ENCODE data around the gene LTBP1.

Gene LTBP1

DNA sequence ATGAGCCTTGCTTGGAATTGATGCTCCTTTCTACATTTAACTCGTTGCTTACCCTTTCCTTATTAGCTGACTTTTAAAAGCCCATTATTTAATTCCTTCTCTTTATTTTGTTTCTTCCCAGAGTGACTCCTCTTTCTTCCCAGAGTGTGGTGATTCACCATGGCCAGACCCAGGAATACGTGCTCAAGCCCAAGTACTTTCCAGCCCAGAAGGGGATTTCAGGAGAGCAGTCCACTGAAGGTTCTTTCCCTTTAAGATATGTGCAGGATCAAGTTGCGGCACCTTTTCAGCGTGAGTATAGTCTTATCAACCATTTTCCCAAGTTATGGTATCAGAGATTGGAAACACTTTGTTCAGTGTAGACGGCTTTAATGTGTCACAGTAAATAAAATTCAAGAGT is 163.7 kb downstream of the LTBP1 start:
- no peak for DNase-seq (ENCODE audit: low read depth)
- in situ Hi-C loops (cut with HindIII; ENCODE audit: low sequenced_read_pairs): no loop called here
- H3K4me3 ChIP-seq (ENCODE audit: low read depth, low read length): no peak overlapping the region
- TF ChIP-seq, protein P1, sequence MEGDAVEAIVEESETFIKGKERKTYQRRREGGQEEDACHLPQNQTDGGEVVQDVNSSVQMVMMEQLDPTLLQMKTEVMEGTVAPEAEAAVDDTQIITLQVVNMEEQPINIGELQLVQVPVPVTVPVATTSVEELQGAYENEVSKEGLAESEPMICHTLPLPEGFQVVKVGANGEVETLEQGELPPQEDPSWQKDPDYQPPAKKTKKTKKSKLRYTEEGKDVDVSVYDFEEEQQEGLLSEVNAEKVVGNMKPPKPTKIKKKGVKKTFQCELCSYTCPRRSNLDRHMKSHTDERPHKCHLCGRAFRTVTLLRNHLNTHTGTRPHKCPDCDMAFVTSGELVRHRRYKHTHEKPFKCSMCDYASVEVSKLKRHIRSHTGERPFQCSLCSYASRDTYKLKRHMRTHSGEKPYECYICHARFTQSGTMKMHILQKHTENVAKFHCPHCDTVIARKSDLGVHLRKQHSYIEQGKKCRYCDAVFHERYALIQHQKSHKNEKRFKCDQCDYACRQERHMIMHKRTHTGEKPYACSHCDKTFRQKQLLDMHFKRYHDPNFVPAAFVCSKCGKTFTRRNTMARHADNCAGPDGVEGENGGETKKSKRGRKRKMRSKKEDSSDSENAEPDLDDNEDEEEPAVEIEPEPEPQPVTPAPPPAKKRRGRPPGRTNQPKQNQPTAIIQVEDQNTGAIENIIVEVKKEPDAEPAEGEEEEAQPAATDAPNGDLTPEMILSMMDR (IDR thresholded peaks at IDR 0.05; ENCODE audit: low read depth, low read length, missing control alignments): no peak

DNA sequence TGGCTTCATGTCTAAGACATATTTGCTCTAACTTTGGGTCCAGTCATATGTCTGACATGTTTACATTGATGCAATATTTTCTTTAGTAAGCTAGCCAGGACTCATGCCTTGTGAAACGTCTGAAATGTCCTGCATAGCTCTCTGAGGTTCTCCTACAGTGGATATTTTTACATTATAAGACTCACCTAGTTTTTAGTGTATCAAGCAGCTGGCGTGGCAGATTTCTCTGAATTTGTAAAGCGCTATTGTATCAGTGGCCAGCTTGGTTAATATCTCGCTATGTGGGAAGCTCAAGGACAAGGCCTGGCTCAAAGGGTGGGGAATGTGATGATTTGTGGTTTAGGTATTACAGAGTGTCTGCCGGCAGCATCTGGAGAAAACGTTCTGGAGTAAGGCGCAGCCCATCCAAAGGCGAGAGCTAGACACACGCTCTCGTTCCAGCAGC is 164.3 kb downstream of the LTBP1 start:
- no peak for DNase-seq (ENCODE audit: low read depth)
- H3K4me3 ChIP-seq (ENCODE audit: low read depth, low read length): no peak overlapping the region
- TF ChIP-seq, protein P1 (IDR thresholded peaks at IDR 0.05; ENCODE audit: low read depth, low read length, missing control alignments): no peak
- in situ Hi-C loops (cut with HindIII; ENCODE audit: low sequenced_read_pairs): no loop called here

- no peak for DNase-seq (ENCODE audit: low read depth)
- TF ChIP-seq, protein P1 (IDR thresholded peaks at IDR 0.05; ENCODE audit: low read depth, low read length, missing control alignments): no peak
- in situ Hi-C loops (cut with HindIII; ENCODE audit: low sequenced_read_pairs): no loop called here
Measured at GRCh38 chr2:33115196-33115595, 168.4 kb downstream of the LTBP1 start.

DNA sequence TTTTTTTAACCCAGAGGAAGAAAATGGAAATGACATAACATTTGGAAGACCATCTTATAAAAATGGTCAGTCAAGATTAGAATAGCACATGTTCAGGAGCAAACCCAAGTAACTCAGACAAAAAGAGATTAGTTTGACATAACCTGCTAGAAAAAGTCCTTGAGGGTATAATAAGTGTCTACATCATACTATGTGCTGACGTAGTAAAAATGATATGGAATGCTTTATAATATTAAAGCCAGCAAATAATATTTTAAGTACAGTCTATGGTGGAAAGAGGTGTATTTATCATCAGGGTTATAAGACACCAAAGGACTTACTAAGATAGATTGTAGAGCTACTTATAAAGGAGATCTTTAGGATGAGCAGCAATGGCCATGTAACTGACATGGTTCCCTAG is 169.0 kb downstream of the LTBP1 start:
- TF ChIP-seq, protein P1 (IDR thresholded peaks at IDR 0.05; ENCODE audit: low read depth, low read length, missing control alignments): no peak
- no peak overlapping the region for H3K4me3 ChIP-seq (ENCODE audit: low read depth, low read length)
- no peak for DNase-seq (ENCODE audit: low read depth)
- in situ Hi-C loops (cut with HindIII; ENCODE audit: low sequenced_read_pairs): no loop called here

More at GRCh38 chr2:33115196-33115595, 168.4 kb downstream of the LTBP1 start:
- H3K4me3 ChIP-seq (ENCODE audit: low read depth, low read length): no peak overlapping the region

- in situ Hi-C loops (cut with HindIII; ENCODE audit: low sequenced_read_pairs): no loop called here
- TF ChIP-seq, protein P1 (IDR thresholded peaks at IDR 0.05; ENCODE audit: low read depth, low read length, missing control alignments): no peak
- no peak overlapping the region for H3K4me3 ChIP-seq (ENCODE audit: low read depth, low read length)
- DNase-seq (ENCODE audit: low read depth): no peak
Measured at GRCh38 chr2:33116799-33117198, 170.0 kb downstream of the LTBP1 start.

GRCh38 chr2:33118651-33119050 is 171.9 kb downstream of the LTBP1 start:
- H3K4me3 ChIP-seq (ENCODE audit: low read depth, low read length): no peak overlapping the region
- in situ Hi-C loops (cut with HindIII; ENCODE audit: low sequenced_read_pairs): no loop called here
- TF ChIP-seq, protein P1 (IDR thresholded peaks at IDR 0.05; ENCODE audit: low read depth, low read length, missing control alignments): no peak
- no peak for DNase-seq (ENCODE audit: low read depth)

- TF ChIP-seq, protein P1 (IDR thresholded peaks at IDR 0.05; ENCODE audit: low read depth, low read length, missing control alignments): no peak
- in situ Hi-C loops (cut with HindIII; ENCODE audit: low sequenced_read_pairs): no loop called here
- no peak overlapping the region for H3K4me3 ChIP-seq (ENCODE audit: low read depth, low read length)
- DNase-seq (ENCODE audit: low read depth): no peak
Measured at GRCh38 chr2:33121416-33121815, 174.7 kb downstream of the LTBP1 start.

Data from astrocyte of the cerebellum (primary cell).